OCI-LY1 (cell line): ENCODE results near the gene ARHGEF11.
A peak's percentile ranks its signal among the peaks of the same experiment; 100 is the strongest.

ENCODE experiments used
- H2AFZ ChIP-seq: fragments of 200-600 bp; sonication (generic), shearing (Covaris generic); 2 replicates; pipeline ENCODE4 v1.6.0; 2014; ENCODE audit warnings: antibody characterized with exemption, mild to moderate bottlenecking, low read length
- H3F3A ChIP-seq: fragments of 200-600 bp; sonication (generic), shearing (Covaris generic); 2 replicates; pipeline ENCODE4 v1.6.0; 2014; ENCODE audit warnings: mild to moderate bottlenecking, antibody characterized with exemption, low read length, moderate library complexity; ENCODE audit not compliant: insufficient read depth
- H3K27ac ChIP-seq: fragments of 200-600 bp; sonication (generic); 2 replicates; pipeline ENCODE4 v1.5.1; 2014; ENCODE audit warnings: low read length, mixed run types, mild to moderate bottlenecking, low read depth; ENCODE audit not compliant: poor library complexity, severe bottlenecking
- H3K27me3 ChIP-seq: fragments of 200-600 bp; sonication (generic); 2 replicates; pipeline ENCODE4 v1.6.0; 2014; ENCODE audit warnings: antibody characterized with exemption, mild to moderate bottlenecking, low read length, moderate library complexity; ENCODE audit not compliant: insufficient read depth
- H3K36me3 ChIP-seq: fragments of 200-600 bp; sonication (generic); 2 replicates; pipeline ENCODE4 v1.6.1; 2014; ENCODE audit warnings: mild to moderate bottlenecking, antibody characterized with exemption, low read length, moderate library complexity, mixed read lengths; ENCODE audit not compliant: insufficient read depth
- H3K4me1 ChIP-seq: fragments of 200-600 bp; sonication (generic); 2 replicates; pipeline ENCODE4 v1.5.1; 2014; ENCODE audit warnings: mild to moderate bottlenecking, low read length, moderate library complexity; ENCODE audit not compliant: insufficient read depth, severe bottlenecking
- H3K4me2 ChIP-seq: fragments of 200-600 bp; sonication (generic), shearing (Covaris generic); 2 replicates; pipeline ENCODE4 v1.6.1; 2014; ENCODE audit warnings: low read length
- H3K4me3 ChIP-seq: fragments of 200-600 bp; sonication (generic); 2 replicates; pipeline ENCODE4 v1.5.1; 2014; ENCODE audit warnings: low read length, low read depth, mild to moderate bottlenecking, mixed read lengths; ENCODE audit not compliant: poor library complexity, severe bottlenecking
- H3K79me2 ChIP-seq: fragments of 200-600 bp; shearing (Covaris generic); 2 replicates; pipeline ENCODE4 v1.6.1; 2016; ENCODE audit warnings: mixed run types, low read length, mixed read lengths; ENCODE audit not compliant: insufficient read depth
- H3K9ac ChIP-seq: fragments of 200-600 bp; sonication (generic), shearing (Covaris generic); 2 replicates; pipeline ENCODE4 v1.6.1; 2014; ENCODE audit warnings: mild to moderate bottlenecking, low read length, mixed read lengths
- H3K9me2 ChIP-seq: fragments of 200-600 bp; sonication (generic), shearing (Covaris generic); 2 replicates; pipeline ENCODE4 v1.6.1; 2014; ENCODE audit warnings: low read depth, mild to moderate bottlenecking, low read length, mixed read lengths
- H3K9me3 ChIP-seq: fragments of 200-600 bp; shearing (Covaris generic); 2 replicates; pipeline ENCODE4 v1.6.1; 2014; ENCODE audit warnings: low read length, mixed read lengths
- H4K20me1 ChIP-seq: fragments of 200-600 bp; sonication (generic), shearing (Covaris generic); 2 replicates; pipeline ENCODE4 v1.6.0; 2016; ENCODE audit warnings: mild to moderate bottlenecking, low read length; ENCODE audit not compliant: insufficient read depth
- CTCF ChIP-seq: fragments of 200-600 bp; sonication (generic), shearing (Covaris generic); IDR thresholded peaks from 2 replicates; pipeline ENCODE4 v1.5.1; 2017; ENCODE audit warnings: mild to moderate bottlenecking, antibody characterized with exemption, low read length, moderate library complexity, mixed read lengths
- EZH2 ChIP-seq: fragments of 200-600 bp; sonication (generic), shearing (Covaris generic); IDR thresholded peaks from 2 replicates; pipeline ENCODE4 v1.8.0; 2017; ENCODE audit warnings: borderline replicate concordance, mixed run types, mild to moderate bottlenecking, antibody characterized with exemption, low read length, moderate library complexity, mixed read lengths

The ARHGEF11 gene

DNA sequence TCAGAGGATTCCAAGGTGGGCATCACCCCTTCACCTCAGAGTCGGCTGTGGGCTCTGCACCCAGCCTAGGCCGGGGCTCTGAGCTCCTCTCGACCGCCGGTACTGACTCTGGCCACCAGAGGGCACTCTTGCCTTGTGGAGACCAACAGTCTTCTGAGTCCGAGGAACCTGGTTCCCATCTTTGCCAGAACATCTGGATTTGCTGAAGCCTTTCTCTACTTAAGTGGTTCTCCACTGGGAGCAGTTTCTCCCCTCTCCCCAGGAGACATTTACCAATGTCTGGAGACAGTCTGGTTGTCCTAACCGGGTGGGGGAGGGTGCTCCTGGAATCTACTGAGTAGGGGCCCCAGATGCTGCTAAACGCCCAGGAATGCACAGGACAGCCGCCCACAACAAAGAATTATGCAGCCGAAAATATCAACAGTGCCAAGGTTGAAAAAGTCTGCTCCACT lies 44.7 kb upstream of the ARHGEF11 start:
- H3K9ac ChIP-seq, result no peak overlapping the region
- H3K27me3 ChIP-seq, result no peaks in the 10 kb centered on the region
- H3K79me2 ChIP-seq, result no peaks in the 10 kb centered on the region
- H4K20me1 ChIP-seq, result no peaks in the 10 kb centered on the region
- no peak overlapping the region for H3K27ac ChIP-seq
- H3K9me2 ChIP-seq, result no peaks in the 10 kb centered on the region
- H3K4me3 ChIP-seq, result no peak overlapping the region
- TF ChIP-seq CTCF (peak; percentile 91), EZH2 (no peak)
- H3F3A ChIP-seq, result no peaks in the 10 kb centered on the region
- no peak overlapping the region for H2AFZ ChIP-seq
- H3K36me3 ChIP-seq, result no peaks in the 10 kb centered on the region
- no peak overlapping the region for H3K4me2 ChIP-seq
- H3K4me1 ChIP-seq, result no peaks in the 10 kb centered on the region
- no peaks in the 10 kb centered on the region for H3K9me3 ChIP-seq

DNA sequence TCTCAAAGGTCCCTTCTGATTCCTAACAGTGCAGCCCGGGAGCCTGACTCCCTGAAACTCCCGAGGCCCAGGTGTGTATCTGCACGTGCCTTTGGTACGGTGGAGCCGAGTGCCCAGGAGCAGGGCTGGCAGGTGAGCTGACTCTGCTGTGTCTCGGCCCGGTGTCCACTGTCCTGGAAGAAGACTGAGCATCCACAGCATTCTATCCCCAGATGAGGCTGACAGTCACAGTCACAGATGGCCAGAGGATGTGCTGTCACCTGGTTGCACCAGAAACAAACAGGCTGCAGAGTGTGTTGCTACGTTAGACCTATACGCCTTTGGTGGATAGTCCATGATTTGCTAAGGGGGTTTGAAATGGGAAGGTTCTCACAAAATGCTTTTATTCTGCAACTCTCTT lies 44.2 kb upstream of the ARHGEF11 start:
- H3K4me1 ChIP-seq, result no peaks in the 10 kb centered on the region
- H3K4me3 ChIP-seq, result no peak overlapping the region
- H3K27ac ChIP-seq, result no peak overlapping the region
- TF ChIP-seq EZH2, result no peak
- no peak for TF ChIP-seq CTCF
- no peak overlapping the region for H3K9ac ChIP-seq
- no peak overlapping the region for H2AFZ ChIP-seq
- no peak overlapping the region for H3K4me2 ChIP-seq
- H3F3A ChIP-seq, result no peaks in the 10 kb centered on the region
- H3K9me3 ChIP-seq, result no peaks in the 10 kb centered on the region
- H3K79me2 ChIP-seq, result no peaks in the 10 kb centered on the region
- no peaks in the 10 kb centered on the region for H3K9me2 ChIP-seq
- H3K27me3 ChIP-seq, result no peaks in the 10 kb centered on the region
- H4K20me1 ChIP-seq, result no peaks in the 10 kb centered on the region
- H3K36me3 ChIP-seq, result no peaks in the 10 kb centered on the region

DNA sequence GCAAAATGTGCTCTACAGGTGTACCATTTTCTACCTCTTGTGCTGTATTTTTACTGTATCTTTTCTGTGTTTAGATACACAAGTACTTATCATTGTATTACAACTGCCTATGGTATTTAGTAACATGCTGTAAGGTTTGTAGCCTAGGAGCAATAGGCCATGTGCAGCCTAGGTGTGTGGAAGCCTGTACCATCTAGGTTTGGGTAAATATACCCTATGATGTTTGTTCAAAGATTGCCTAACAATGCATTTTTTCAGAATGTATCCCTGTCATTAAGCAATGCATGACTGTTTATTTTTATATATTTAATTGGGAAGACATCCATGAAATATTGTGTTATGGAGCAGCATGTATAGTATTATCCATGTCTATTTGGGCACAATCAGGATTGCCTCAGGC lies 43.1 kb upstream of the ARHGEF11 start:
- Histone ChIP-seq H3K27ac (no peak overlapping the region), H3K4me3 (no peak overlapping the region), H3K36me3 (no peaks in the 10 kb centered on the region), H2AFZ (no peak overlapping the region), H3K9me2 (no peaks in the 10 kb centered on the region), H3K27me3 (no peaks in the 10 kb centered on the region), H3K4me1 (no peaks in the 10 kb centered on the region), H3K4me2 (no peak overlapping the region), H3K9ac (no peak overlapping the region), H3K9me3 (no peaks in the 10 kb centered on the region), H4K20me1 (no peaks in the 10 kb centered on the region), H3K79me2 (no peaks in the 10 kb centered on the region), H3F3A (no peaks in the 10 kb centered on the region)
- no peak for TF ChIP-seq CTCF
- no peak for TF ChIP-seq EZH2
